Measurements from ENCODE around the gene YWHAE.
"Not testable (repeated sequence)": the region's sequence is repeated elsewhere in the genome, so short reads cannot be mapped to it uniquely, and the experiment has no call there.

The YWHAE gene

DNA sequence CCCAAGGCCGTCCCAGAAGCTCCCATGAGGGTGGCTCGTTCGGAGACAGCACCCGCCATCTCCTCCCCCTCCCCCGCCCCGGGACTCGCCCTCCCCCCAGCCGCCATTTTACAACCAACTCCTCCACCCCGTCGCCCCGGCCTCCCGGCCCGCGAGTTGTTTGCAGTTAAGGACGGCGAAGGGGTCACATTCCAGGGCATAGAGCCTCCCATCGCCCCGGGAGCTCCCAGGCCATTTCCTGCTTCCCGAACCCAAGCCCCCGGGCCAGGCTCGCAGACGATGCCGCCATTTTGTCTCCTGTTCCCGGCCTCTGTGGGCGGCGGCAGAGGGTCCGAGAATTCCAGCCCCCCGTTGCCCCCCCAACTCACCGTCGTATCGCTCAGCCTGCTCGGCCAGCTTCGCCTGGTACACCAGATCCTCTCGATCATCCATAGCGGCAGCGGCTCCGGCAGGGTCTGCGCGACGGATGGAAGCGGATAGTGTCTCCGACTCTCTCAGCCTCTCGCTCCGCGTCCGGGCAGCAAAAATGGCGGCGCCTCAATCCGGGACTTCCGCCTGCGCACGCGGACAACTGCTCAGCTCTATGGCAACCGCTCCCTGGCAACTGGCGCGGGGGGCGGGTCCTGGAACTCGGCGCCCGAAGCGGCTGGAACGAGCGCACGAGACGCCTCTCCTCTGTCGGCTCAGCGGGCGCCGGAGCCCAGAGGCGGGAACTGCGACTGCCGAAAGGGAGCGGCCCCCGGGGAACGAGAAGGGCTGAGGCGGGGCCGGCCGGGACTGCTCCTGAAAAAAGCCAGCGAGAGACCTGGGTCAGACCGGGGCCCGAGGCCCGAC lies at the start of gene YWHAE:
TSS of gene YWHAE (minus strand) at position 544 of the 834 bp plus-strand sequence. CDS start at position 432, 112 bp downstream.
- peak within 1 kb of the TSS; percentile 69 for H3K4me3 ChIP-seq (ENCODE audit: control insufficient read depth, low read depth, low read length)
- TF ChIP-seq, protein P1, sequence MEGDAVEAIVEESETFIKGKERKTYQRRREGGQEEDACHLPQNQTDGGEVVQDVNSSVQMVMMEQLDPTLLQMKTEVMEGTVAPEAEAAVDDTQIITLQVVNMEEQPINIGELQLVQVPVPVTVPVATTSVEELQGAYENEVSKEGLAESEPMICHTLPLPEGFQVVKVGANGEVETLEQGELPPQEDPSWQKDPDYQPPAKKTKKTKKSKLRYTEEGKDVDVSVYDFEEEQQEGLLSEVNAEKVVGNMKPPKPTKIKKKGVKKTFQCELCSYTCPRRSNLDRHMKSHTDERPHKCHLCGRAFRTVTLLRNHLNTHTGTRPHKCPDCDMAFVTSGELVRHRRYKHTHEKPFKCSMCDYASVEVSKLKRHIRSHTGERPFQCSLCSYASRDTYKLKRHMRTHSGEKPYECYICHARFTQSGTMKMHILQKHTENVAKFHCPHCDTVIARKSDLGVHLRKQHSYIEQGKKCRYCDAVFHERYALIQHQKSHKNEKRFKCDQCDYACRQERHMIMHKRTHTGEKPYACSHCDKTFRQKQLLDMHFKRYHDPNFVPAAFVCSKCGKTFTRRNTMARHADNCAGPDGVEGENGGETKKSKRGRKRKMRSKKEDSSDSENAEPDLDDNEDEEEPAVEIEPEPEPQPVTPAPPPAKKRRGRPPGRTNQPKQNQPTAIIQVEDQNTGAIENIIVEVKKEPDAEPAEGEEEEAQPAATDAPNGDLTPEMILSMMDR (IDR thresholded peaks at IDR 0.05; ENCODE audit: control insufficient read depth, insufficient read depth, low read depth, low read length, missing control alignments) = no peak
- DNase-seq (ENCODE audit: low read depth) = peak; percentile 67

DNA sequence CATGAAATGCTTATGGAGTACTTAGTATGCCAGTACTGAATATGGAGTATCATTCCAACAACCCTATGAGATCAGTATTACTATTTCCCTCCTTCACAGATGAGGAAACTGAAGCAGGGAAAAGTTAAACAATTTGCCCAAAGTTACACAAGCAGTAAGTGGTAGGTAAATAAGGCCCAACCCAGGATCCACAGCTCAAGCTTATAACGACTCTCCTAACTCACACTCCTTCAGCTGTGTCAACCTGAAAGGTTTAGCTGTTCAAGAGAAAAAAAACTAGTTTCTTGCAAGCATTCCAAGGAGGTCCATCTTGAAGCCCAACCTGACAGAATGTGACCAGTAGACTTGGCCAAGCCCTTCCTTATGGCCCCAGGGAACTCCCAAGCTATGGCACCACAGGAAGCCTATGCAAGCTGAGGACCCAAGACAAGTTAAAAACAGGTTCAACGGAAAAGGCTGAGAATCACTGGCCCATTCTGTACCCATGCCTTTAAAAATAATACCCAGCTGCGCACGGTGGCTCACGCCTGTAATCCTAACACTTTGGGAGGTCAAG lies 49.5 kb upstream of the YWHAE start:
- no peak overlapping the region for H3K4me3 ChIP-seq (ENCODE audit: control insufficient read depth, low read depth, low read length)
- DNase-seq (ENCODE audit: low read depth) = no peak
- TF ChIP-seq, protein P1 (IDR thresholded peaks at IDR 0.05; ENCODE audit: control insufficient read depth, insufficient read depth, low read depth, low read length, missing control alignments) = no peak

DNA sequence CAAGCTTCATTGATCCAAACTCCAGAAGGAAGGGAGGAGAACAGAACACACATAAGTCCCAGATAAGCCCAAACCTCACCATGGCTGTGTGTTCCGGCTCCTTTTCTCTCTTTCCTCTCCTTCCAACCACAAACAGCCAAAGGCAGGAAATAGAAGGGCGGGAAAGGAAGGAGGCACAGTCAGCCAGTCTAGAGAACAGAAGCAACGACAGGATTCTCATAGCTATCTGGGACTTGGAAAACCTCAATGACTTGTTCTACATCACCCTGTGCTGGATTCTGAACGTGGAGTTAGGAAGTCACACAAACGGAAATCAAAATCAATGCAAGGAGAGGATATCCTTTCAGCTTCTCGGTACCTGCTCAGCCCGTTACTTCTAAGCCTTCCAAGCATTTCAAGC lies 47.0 kb upstream of the YWHAE start:
- TF ChIP-seq, protein P1 (IDR thresholded peaks at IDR 0.05; ENCODE audit: control insufficient read depth, insufficient read depth, low read depth, low read length, missing control alignments) = no peak
- no peak for DNase-seq (ENCODE audit: low read depth)
- no peak overlapping the region for H3K4me3 ChIP-seq (ENCODE audit: control insufficient read depth, low read depth, low read length)

DNA sequence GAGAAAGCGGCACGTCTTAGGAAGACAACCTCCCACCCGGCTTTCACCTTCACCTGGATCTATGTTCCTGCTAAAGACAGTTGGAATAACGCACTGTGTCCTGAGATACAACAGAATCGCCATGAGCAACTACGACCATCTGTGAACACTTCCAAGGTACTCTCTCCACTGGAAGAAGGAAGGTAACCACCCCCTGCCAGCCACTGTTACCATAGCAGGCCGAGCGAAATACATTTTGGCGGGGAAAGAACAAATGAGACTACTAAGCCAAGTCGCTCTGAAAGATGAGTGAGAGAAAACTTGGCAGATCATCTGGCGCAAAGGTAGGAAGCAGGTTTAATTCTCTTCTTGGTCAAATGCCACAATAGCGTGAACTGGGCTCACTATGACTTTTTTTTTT lies 46.2 kb upstream of the YWHAE start:
- H3K4me3 ChIP-seq (ENCODE audit: control insufficient read depth, low read depth, low read length) = no peak overlapping the region
- no peak for DNase-seq (ENCODE audit: low read depth)
- TF ChIP-seq, protein P1 (IDR thresholded peaks at IDR 0.05; ENCODE audit: control insufficient read depth, insufficient read depth, low read depth, low read length, missing control alignments) = no peak

DNA sequence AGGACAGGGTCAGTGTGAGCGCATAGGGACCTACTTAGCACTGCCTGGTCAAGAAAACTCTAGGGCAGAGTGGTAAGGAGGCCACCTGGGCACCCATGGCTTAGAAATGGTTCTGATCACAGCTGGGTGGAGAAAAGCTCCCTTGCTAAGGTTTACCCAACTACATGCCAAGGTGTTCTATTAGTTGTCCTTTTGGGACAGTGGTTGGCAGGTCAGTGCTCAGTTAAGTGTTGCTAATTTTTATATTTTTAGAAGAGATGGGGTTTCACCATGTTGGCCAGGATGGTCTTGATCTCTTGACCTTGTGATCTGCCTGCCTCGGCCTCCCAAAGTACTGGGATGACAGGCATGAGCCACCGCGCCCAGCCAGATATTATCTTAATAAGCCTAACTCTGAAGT lies 45.7 kb upstream of the YWHAE start:
- DNase-seq (ENCODE audit: low read depth); H3K4me3 ChIP-seq (ENCODE audit: control insufficient read depth, low read depth, low read length): not testable (repeated sequence)

DNA sequence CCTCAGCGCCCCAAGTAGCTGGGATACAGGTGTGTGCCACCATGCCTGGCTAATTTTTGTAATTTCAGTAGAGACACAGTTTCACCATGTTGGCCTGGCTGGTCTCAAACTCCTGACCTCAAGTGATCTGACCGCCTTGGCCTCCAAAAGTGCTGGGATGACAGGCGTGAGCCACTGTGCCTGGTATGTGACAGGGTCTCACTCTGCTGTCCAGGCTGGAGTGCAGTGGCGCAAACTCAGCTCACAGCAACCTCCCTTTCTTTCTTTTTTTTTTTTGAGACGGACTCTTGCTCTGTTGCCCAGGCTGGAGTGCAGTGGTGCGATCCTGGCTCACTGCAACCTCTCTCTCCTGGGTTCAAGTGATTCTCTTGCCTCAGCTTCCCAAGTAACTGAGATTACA lies 42.7 kb upstream of the YWHAE start:
- DNase-seq (ENCODE audit: low read depth); H3K4me3 ChIP-seq (ENCODE audit: control insufficient read depth, low read depth, low read length): not testable (repeated sequence)

DNA sequence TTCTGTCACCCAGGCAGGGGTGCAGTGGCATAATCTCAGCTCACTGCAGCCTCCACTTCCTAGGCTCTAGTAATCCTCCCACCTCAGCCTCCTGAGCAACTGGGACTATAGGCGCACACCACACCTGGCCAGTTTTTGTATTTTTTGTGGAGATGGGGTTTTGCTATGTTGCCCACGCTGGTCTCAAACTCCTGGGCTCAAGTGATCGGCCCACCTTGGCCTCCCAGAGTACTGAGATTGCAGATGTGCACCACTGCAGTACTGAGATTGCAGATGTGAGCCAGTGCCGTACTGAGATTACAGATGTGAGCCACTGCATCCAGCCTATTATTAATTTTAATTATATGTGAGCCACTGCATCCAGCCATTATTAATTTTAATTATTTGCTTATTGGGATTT lies 42.2 kb upstream of the YWHAE start:
- no peak overlapping the region for H3K4me3 ChIP-seq (ENCODE audit: control insufficient read depth, low read depth, low read length)
- DNase-seq (ENCODE audit: low read depth) = no peak
- TF ChIP-seq, protein P1 (IDR thresholded peaks at IDR 0.05; ENCODE audit: control insufficient read depth, insufficient read depth, low read depth, low read length, missing control alignments) = no peak

All from AG09309 (cell line).